GM12874 (cell line): ENCODE results near the gene TAX1BP1.
A peak's percentile ranks its signal among the peaks of the same experiment; 100 is the strongest.

Experiments used
- TF ChIP-seq, protein P1 (sequence below): IDR thresholded peaks from 2 replicates; pipeline ENCODE4 v1.5.1; 2011; ENCODE audit warnings: low read depth, mild to moderate bottlenecking, control low read depth, low read length, moderate library complexity; ENCODE audit not compliant: insufficient read depth

The TAX1BP1 gene

GRCh38 chr7:27771111-27771510 lies 31.1 kb downstream of the TAX1BP1 start:
- TF ChIP-seq, protein P1, sequence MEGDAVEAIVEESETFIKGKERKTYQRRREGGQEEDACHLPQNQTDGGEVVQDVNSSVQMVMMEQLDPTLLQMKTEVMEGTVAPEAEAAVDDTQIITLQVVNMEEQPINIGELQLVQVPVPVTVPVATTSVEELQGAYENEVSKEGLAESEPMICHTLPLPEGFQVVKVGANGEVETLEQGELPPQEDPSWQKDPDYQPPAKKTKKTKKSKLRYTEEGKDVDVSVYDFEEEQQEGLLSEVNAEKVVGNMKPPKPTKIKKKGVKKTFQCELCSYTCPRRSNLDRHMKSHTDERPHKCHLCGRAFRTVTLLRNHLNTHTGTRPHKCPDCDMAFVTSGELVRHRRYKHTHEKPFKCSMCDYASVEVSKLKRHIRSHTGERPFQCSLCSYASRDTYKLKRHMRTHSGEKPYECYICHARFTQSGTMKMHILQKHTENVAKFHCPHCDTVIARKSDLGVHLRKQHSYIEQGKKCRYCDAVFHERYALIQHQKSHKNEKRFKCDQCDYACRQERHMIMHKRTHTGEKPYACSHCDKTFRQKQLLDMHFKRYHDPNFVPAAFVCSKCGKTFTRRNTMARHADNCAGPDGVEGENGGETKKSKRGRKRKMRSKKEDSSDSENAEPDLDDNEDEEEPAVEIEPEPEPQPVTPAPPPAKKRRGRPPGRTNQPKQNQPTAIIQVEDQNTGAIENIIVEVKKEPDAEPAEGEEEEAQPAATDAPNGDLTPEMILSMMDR, result no peak

DNA sequence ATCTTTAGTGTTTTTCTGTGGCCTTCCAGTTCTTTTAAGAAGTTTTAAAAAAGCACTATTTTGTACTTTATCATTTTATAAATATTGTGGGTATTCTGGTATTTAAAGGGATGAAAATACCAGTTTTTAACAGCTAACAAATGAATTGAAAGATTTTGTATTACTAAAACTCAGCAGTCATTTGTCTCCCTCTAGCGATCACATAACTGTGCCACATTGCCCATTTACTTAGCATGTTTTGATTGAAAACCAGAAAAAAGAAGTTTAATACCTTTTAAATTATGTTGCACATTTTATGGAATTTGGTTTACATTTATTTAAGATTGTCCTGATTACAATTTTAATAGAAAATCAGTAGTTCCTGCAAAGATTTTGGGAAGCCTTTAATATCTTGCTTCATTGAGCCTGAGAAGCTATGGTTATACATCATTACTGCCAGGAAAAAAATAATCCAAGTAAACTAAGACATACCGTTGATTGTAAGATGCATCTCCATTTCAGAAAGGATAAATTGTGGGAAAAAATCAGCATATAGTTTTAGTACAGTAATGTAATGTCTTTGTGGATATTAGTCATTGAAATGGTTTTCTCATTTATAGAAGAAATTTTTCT lies 34.9 kb downstream of the TAX1BP1 start:
- TF ChIP-seq, protein P1, result peak; percentile 39; the same call in 1 of the 2 replicates

GRCh38 chr7:27775782-27776181 lies 35.8 kb downstream of the TAX1BP1 start:
- TF ChIP-seq, protein P1, result no peak

- TF ChIP-seq, protein P1, result no peak
These were observed 37.7 kb downstream of the TAX1BP1 start for GRCh38 chr7:27777662-27778061.

DNA sequence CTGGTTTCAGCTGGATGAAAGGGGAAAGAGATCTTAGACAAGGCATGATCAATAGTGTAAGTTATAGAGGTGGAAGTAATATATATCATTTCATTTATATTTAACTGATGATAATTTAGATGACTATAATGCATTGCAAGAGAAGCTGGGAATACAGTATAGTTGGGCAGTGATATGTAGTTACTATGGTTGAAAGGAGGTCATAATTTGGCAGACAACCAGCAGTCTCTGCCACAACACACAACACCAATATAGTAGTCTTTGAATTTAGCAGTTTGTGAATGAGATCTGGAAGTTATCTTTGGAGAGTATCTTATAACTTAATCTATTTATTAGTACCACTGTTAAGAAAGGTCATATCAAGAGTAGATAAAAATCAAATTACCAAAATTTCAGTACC lies 39.9 kb downstream of the TAX1BP1 start:
- TF ChIP-seq, protein P1, result no peak

DNA sequence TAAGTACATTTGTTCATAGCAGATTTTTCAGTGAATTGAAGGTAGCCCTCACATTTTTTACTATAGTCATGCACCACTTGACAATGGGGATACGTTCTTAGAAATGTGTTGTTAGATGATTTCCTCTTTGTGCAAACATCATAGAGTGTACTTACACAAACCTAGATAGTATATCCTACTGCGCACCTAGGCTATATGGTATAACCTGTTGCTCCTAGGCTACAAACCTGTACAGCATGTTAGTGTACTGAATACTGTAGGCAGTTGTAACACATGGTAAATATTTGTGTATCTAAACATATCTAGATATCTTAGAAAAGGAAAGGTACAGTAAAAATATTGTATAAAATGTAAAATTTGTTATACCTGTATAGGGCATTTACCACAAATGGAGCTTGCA lies 41.2 kb downstream of the TAX1BP1 start:
- TF ChIP-seq, protein P1, result no peak

GRCh38 chr7:27782849-27783248 lies 42.9 kb downstream of the TAX1BP1 start:
- TF ChIP-seq, protein P1, result no peak
